Stimulated activated CD8-positive, alpha-beta memory T cell treated with anti-CD3 and anti-CD28 coated beads, Interleukin-2, amount 100 ng/mL, for 48 hours (primary cell): Measurements from ENCODE around the gene ADARB2.

Experiments used
- DNase-seq, 2 donors: peaks; one replicate each; pipeline ENCODE4 v3.0.0-alpha.2; 2020; ENCODE audit warnings: low read depth in 2 of 2

Gene ADARB2

GRCh38 chr10:1571587-1572237, 165.6 kb downstream of the ADARB2 start:
- DNase-seq: no peak

- DNase-seq: no peak
These were observed 166.8 kb downstream of the ADARB2 start for GRCh38 chr10:1570416-1571051.

GRCh38 chr10:1569208-1569607, 168.1 kb downstream of the ADARB2 start:
- no peak for DNase-seq

- no peak for DNase-seq
These were observed 169.4 kb downstream of the ADARB2 start for GRCh38 chr10:1567742-1568495.

GRCh38 chr10:1567152-1567551, 170.2 kb downstream of the ADARB2 start:
- DNase-seq: no peak

GRCh38 chr10:1564791-1565190, 172.5 kb downstream of the ADARB2 start:
- DNase-seq: no peak

- DNase-seq: no peak
These were observed 174.3 kb downstream of the ADARB2 start for GRCh38 chr10:1563028-1563427.

- DNase-seq: no peak
These were observed 175.5 kb downstream of the ADARB2 start for GRCh38 chr10:1561731-1562337.

- DNase-seq: no peak
These were observed 176.7 kb downstream of the ADARB2 start for GRCh38 chr10:1560535-1561192.

- DNase-seq: no peak
These were observed 177.6 kb downstream of the ADARB2 start for GRCh38 chr10:1559761-1560160.

GRCh38 chr10:1559311-1559710, 178.0 kb downstream of the ADARB2 start:
- DNase-seq: no peak

- no peak for DNase-seq
These were observed 178.4 kb downstream of the ADARB2 start for GRCh38 chr10:1558906-1559305.

- DNase-seq: no peak
These were observed 180.2 kb downstream of the ADARB2 start for GRCh38 chr10:1557081-1557480.

- DNase-seq: no peak
These were observed 180.8 kb downstream of the ADARB2 start for GRCh38 chr10:1556496-1556895.

- DNase-seq: no peak
These were observed 183.4 kb downstream of the ADARB2 start for GRCh38 chr10:1553951-1554350.

GRCh38 chr10:1552881-1553670, 184.2 kb downstream of the ADARB2 start:
- DNase-seq: no peak

- DNase-seq: no peak
These were observed 184.9 kb downstream of the ADARB2 start for GRCh38 chr10:1552406-1552805.

GRCh38 chr10:1551636-1552338, 185.5 kb downstream of the ADARB2 start:
- DNase-seq: no peak

GRCh38 chr10:1550616-1551015, 186.7 kb downstream of the ADARB2 start:
- no peak for DNase-seq

- no peak for DNase-seq
These were observed 187.1 kb downstream of the ADARB2 start for GRCh38 chr10:1550291-1550595.
